NCI-H526 (cell line): ENCODE data around the gene LBX1.
A peak's percentile ranks its signal among the peaks of the same experiment; 100 is the strongest.

ENCODE experiments used
- DNase-seq, 2 experiments: peaks; one replicate each; lab custom pipeline; 2025; lab: John Stamatoyannopoulos, UW

Gene LBX1

GRCh38 chr10:101224910-101225823 is 4.1 kb downstream of the LBX1 start:
- DNase-seq = peak in 1 of 2 experiments; percentile 25

GRCh38 chr10:101224060-101224909 is 5.0 kb downstream of the LBX1 start:
- DNase-seq = no peak

- DNase-seq = peak in 1 of 2 experiments; percentile 27
Measured at GRCh38 chr10:101223274-101224059, 5.8 kb downstream of the LBX1 start.

GRCh38 chr10:101222683-101223273 is 6.5 kb downstream of the LBX1 start:
- peak in 1 of 2 experiments; percentile 23 for DNase-seq

GRCh38 chr10:101221963-101222531 is 7.2 kb downstream of the LBX1 start:
- no peak for DNase-seq

- DNase-seq = no peak
Measured at GRCh38 chr10:101221549-101221948, 7.7 kb downstream of the LBX1 start.

GRCh38 chr10:101219946-101220451 is 9.3 kb downstream of the LBX1 start:
- peak; percentile 36 to 40 for DNase-seq

- no peak for DNase-seq
Measured at GRCh38 chr10:101219139-101219945, 9.9 kb downstream of the LBX1 start.

GRCh38 chr10:101218351-101219138 is 10.7 kb downstream of the LBX1 start:
- DNase-seq = no peak

GRCh38 chr10:101217450-101218281 is 11.6 kb downstream of the LBX1 start:
- peak; percentile 8 to 75 for DNase-seq

- no peak for DNase-seq
Measured at GRCh38 chr10:101217044-101217425, 12.2 kb downstream of the LBX1 start.

GRCh38 chr10:101216207-101217043 is 12.8 kb downstream of the LBX1 start:
- DNase-seq = no peak

- DNase-seq = no peak
Measured at GRCh38 chr10:101215397-101216206, 13.7 kb downstream of the LBX1 start.

GRCh38 chr10:101214446-101215396 is 14.5 kb downstream of the LBX1 start:
- peak; percentile 12 to 84 for DNase-seq

- no peak for DNase-seq
Measured at GRCh38 chr10:101208543-101208942, 20.7 kb downstream of the LBX1 start.
